ENCODE results near the gene MR1. TPM values are rescaled to one million over a fixed set of nuclear protein-coding genes. Genes with fewer than 3 reads are reported as not detected.
"Not testable (repeated sequence)": the region's sequence is repeated elsewhere in the genome, so short reads cannot be mapped to it uniquely, and the experiment has no call there.

MR1 gene
- total and polyA plus RNA-seq, 7 donors: 0.70 to 3.0 (median 2.0) TPM

- Histone ChIP-seq H3K4me3 (no peak overlapping the region), H3K9me3 (no peaks in the 10 kb centered on the region)
- WGBS, 3 donors: 73 to 84% (median 76%) methylated on average over 3 of the region's 3 CpGs
These were observed 6.6 kb downstream of the MR1 start for GRCh38 chr1:181040284-181040865.

DNA sequence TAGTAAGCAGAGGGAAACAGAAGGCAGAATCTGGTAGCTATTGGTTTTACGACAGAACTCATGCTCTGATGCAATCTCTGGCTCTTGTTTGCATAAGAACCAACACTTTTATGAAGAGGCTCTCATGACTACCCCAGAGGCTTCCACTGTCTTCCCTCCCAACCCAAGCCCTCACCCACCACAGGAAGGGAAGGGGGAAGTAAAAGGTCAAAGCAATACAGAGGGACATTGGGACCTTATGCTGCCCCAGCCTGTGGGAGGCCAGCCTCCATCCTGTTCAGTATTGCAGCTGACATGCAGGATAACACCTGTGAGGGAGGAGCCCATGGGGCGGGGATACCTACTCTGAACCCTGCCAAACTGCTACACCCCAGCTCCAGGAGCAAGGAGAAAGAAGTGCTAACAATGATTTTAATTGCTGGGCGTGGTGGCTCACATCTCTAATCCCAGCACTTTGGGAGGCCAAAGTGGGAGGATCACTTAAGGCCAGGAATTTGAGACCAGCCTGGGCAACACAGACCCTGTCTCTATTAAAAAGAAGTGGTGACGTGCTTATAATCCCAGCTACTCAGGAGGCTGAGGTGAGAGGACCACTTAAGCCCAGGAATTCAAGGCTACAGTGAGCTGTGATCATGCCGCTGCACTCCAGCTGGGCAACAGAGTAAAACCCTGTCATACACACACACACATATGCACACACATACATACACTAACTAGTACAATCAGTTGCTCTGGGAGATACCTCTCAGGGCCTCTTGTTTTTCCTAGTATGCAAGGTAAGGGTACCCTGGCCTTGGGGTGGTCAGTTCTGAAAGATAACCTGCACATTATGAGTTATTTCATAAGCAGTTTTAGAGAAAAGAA, 9.5 kb downstream of the MR1 start:
- peaks cover 15% of the 10 kb centered on the region for H3K4me1 ChIP-seq
- H3K4me3 ChIP-seq: no peak overlapping the region
- intact Hi-C loops (cut with DNase I): no loop called here
- H3K36me3 ChIP-seq (ENCODE audit: insufficient read depth in 1 of 2, low read depth in 1 of 2): no peaks in the 10 kb centered on the region
- H3K27me3 ChIP-seq (ENCODE audit: insufficient read depth in 3 of 3, low read length in 2 of 3): no peaks in the 10 kb centered on the region
- TF ChIP-seq, protein P1, sequence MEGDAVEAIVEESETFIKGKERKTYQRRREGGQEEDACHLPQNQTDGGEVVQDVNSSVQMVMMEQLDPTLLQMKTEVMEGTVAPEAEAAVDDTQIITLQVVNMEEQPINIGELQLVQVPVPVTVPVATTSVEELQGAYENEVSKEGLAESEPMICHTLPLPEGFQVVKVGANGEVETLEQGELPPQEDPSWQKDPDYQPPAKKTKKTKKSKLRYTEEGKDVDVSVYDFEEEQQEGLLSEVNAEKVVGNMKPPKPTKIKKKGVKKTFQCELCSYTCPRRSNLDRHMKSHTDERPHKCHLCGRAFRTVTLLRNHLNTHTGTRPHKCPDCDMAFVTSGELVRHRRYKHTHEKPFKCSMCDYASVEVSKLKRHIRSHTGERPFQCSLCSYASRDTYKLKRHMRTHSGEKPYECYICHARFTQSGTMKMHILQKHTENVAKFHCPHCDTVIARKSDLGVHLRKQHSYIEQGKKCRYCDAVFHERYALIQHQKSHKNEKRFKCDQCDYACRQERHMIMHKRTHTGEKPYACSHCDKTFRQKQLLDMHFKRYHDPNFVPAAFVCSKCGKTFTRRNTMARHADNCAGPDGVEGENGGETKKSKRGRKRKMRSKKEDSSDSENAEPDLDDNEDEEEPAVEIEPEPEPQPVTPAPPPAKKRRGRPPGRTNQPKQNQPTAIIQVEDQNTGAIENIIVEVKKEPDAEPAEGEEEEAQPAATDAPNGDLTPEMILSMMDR (IDR thresholded peaks at IDR 0.05): no peak
- 55 to 83% (median 79%) methylated on average over 5 of the region's 5 CpGs for WGBS, 3 donors
- H3K27ac ChIP-seq: no peak overlapping the region
- DNase-seq (no peak), ATAC-seq (no peak)
- no peaks in the 10 kb centered on the region for H3K9me3 ChIP-seq

More at GRCh38 chr1:181040284-181040865, 6.6 kb downstream of the MR1 start:
- Histone ChIP-seq H3K27ac (no peak overlapping the region), H3K4me1 (peaks cover 15% of the 10 kb centered on the region), H3K36me3 (ENCODE audit: insufficient read depth in 1 of 2, low read depth in 1 of 2) (no peaks in the 10 kb centered on the region), H3K27me3 (ENCODE audit: insufficient read depth in 3 of 3, low read length in 2 of 3) (no peaks in the 10 kb centered on the region)
- TF ChIP-seq, protein P1 (IDR thresholded peaks at IDR 0.05): no peak
- intact Hi-C loops (cut with DNase I): no loop called here
- DNase-seq (no peak), ATAC-seq (no peak)

DNA sequence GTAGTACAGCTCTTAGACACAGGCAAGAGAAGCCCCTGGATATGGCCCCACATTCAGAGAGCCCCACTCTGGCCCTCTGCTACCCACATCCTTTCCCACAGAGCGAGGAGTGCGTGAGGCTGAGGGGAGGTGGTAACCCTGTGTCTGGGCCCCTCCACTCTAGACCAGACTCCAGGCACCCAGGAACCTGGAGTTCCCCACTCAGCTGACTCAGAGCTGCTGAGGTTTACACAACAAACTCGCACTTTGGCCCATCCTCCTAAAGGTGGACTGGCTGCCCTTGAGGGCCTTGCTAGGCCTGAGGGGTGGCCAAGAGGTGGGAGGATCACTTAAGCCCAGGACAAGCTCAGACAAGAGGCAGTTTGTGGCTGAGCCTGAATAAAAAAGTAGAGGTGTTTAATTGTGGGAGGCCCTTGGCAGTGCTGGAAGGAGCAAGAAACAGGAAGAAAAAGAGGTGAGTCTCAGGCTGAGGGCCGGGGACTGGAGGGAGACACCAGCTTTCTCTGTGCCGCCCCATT, 10.7 kb downstream of the MR1 start:
- WGBS, 3 donors: 85 to 96% (median 94%) methylated on average over 5 of the region's 5 CpGs
- DNase-seq: peak in 1 of 2 donors; percentile 16
- peak in 3 of 4 donors; percentile 13 to 65 (median 56) for ATAC-seq
- Histone ChIP-seq H3K9me3 (no peaks in the 10 kb centered on the region), H3K27ac (no peak overlapping the region), H3K36me3 (ENCODE audit: insufficient read depth in 1 of 2, low read depth in 1 of 2) (no peaks in the 10 kb centered on the region), H3K27me3 (ENCODE audit: insufficient read depth in 3 of 3, low read length in 2 of 3) (no peaks in the 10 kb centered on the region), H3K4me1 (peaks cover 15% of the 10 kb centered on the region), H3K4me3 (no peak overlapping the region)
- TF ChIP-seq, protein P1 (IDR thresholded peaks at IDR 0.05): no peak
- intact Hi-C loops (cut with DNase I): no loop called here

DNA sequence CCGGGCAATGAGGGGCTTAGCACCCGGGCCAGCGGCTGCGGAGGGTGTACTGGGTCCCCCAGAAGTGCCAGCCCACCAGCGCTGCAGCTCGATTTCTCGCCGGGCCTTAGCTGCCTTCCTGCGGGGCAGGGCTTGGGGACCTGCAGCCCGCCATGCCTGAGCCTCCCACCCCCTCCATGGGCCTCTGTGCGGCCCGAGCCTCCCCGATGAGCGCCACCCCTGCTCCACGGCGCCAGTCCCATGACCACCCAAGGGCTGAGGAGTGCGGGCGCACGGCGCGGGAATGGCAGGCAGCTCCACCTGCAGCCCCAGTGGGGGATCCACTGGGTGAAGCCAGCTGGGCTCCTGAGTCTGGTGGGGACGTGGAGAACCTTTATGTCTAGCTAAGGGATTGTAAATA, 12.2 kb downstream of the MR1 start:
- intact Hi-C loops (cut with DNase I); H3K4me3 ChIP-seq; ATAC-seq; DNase-seq; H3K4me1 ChIP-seq; H3K27me3 ChIP-seq (ENCODE audit: insufficient read depth in 3 of 3, low read length in 2 of 3); H3K27ac ChIP-seq; H3K9me3 ChIP-seq; H3K36me3 ChIP-seq (ENCODE audit: insufficient read depth in 1 of 2, low read depth in 1 of 2): not testable (repeated sequence)
- 97% methylated on average over 15 to 22 of the region's 22 CpGs for WGBS, 3 donors

- no peak for DNase-seq
- ATAC-seq: no peak
- Histone ChIP-seq H3K4me1 (no peaks in the 10 kb centered on the region), H3K36me3 (ENCODE audit: insufficient read depth in 1 of 2, low read depth in 1 of 2) (no peaks in the 10 kb centered on the region), H3K4me3 (no peak overlapping the region), H3K27me3 (ENCODE audit: insufficient read depth in 3 of 3, low read length in 2 of 3) (no peaks in the 10 kb centered on the region), H3K27ac (no peak overlapping the region), H3K9me3 (no peaks in the 10 kb centered on the region)
- intact Hi-C loops (cut with DNase I): no loop called here
- 79 to 88% (median 81%) methylated on average over 4 of the region's 4 CpGs for WGBS, 3 donors
- TF ChIP-seq, protein P1 (IDR thresholded peaks at IDR 0.05): no peak
These were observed 15.6 kb downstream of the MR1 start for GRCh38 chr1:181049378-181049777.
